Fibroblast of the aortic adventitia (primary cell): ENCODE data around the gene DNAJC4. TPM values are rescaled to one million over a fixed set of nuclear protein-coding genes. Genes with fewer than 3 reads are reported as not detected.

Source experiments
- DNase-seq: peaks from one replicate; pipeline ENCODE4 v3.0.0-alpha.2; 2010; ENCODE audit warnings: low read depth
- H3K4me3 ChIP-seq: 2 replicates; pipeline ENCODE4 v1.5.1; 2011; ENCODE audit warnings: low read depth, mild to moderate bottlenecking, control low read depth, low read length, moderate library complexity
- total RNA-seq: library from RNA; depleted of rRNA; stranded (reverse); fragments of >200 nt; gene quantifications from 2 replicates; pipeline ENCODE4 v1.2.3, GENCODE V29; 2012; ENCODE audit warnings: low replicate concordance
- TF ChIP-seq, protein P1 (sequence below): IDR thresholded peaks from 2 replicates; pipeline ENCODE4 v1.5.1; 2011; ENCODE audit warnings: mild to moderate bottlenecking, low read length, control low read depth, inconsistent platforms; ENCODE audit not compliant: insufficient read depth

DNAJC4 gene
- total RNA-seq, 1 donor: 9.0 TPM

DNA sequence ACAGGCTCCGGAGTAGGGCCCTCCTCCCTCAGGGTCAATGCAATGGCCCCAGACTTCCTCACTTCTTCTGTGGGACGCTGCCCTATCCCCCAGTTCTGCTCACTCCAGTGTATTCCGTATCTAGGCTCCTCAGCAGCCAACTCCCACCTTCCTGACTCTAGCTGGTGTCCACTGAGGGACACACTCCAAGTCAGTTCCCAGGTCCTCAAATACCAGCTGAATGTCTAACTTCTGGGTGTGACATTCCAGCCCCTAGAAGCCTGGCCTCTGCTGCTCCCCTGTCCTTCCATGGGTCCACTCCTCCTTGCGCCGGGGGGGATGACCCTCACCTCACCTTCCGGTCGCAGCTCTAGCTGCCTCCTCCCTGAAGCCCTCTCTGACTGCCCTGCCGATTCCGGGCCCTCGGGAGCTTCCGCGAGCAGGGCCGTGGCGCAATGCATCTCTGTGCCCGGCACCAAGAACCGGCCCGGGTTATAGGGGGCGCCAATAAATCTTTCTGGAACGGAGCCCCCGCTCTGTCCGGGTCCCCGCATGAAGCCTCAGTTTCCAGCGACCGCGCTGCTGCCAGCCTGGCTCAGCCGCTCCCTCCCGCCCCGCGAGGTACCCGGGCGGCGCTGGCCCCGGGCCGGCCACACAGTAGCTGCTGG is 38.7 kb downstream of the DNAJC4 start:
- H3K4me3 ChIP-seq: peak overlapping the region; percentile 70
- no peak for DNase-seq
- TF ChIP-seq, protein P1, sequence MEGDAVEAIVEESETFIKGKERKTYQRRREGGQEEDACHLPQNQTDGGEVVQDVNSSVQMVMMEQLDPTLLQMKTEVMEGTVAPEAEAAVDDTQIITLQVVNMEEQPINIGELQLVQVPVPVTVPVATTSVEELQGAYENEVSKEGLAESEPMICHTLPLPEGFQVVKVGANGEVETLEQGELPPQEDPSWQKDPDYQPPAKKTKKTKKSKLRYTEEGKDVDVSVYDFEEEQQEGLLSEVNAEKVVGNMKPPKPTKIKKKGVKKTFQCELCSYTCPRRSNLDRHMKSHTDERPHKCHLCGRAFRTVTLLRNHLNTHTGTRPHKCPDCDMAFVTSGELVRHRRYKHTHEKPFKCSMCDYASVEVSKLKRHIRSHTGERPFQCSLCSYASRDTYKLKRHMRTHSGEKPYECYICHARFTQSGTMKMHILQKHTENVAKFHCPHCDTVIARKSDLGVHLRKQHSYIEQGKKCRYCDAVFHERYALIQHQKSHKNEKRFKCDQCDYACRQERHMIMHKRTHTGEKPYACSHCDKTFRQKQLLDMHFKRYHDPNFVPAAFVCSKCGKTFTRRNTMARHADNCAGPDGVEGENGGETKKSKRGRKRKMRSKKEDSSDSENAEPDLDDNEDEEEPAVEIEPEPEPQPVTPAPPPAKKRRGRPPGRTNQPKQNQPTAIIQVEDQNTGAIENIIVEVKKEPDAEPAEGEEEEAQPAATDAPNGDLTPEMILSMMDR: no peak

GRCh38 chr11:64269540-64270220 is 39.3 kb downstream of the DNAJC4 start:
- TF ChIP-seq, protein P1: no peak
- peak overlapping the region; percentile 76 for H3K4me3 ChIP-seq
- DNase-seq: peak; percentile 100

GRCh38 chr11:64275031-64275800 is 44.9 kb downstream of the DNAJC4 start:
- TF ChIP-seq, protein P1: no peak
- DNase-seq: no peak
- H3K4me3 ChIP-seq: no peak overlapping the region

DNA sequence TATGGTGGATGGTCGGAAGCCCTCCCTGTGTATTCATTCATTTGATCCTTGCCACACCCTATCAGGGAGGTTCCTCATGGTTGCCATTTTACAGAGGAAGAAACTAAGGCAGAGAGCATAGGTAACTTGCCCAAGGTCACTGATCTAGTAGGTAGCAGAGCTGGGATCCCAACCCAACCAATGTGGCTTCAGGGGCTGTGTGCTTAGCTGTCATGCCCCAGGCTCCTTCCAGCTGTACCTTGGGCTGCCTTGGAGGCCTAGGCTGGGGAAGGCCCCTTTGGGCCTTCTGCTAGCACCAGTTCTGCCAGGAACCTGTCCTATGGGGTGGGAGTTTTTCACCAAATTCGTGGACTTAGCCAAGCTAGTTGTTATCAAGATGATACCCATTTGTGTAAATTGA is 45.5 kb downstream of the DNAJC4 start:
- no peak overlapping the region for H3K4me3 ChIP-seq
- TF ChIP-seq, protein P1: no peak
- DNase-seq: no peak

DNA sequence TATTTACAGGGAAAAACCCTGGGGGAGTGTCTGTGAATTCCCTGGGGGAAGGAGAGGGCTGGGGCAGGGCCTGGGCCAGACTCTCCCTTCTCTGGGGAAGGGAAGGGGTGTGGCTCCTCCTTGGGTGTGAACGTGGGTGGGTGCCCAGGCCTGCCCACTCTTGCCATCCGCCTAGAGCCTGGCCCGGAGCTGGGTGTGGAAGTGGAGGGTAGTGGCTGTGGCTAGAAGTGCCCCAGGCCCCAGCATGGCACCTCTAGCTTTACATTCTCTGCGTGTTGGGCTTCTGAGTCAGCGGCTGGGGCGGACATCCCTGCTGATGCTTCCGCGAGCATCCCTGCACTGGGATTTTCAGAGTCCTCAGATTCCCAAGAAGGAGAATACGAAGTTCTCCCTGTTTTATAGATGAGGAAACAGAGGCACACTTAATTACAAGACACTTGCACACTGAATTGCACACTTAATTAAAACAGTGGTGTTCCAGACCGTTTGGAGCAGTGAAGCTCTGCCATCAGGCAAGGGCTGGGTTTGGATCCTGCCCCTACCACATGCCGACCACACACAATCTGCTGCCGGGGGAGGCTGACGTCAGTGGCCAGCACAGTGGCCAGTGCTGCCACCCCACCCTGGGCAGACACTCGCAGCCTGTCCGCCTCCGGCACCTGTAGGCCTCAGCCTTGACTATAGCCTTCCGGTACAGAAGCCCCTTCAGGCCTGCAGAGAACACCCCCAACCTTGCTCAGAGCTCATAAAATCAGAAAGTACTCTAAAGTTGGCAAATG is 46.5 kb downstream of the DNAJC4 start:
- DNase-seq: no peak
- TF ChIP-seq, protein P1: no peak
- no peak overlapping the region for H3K4me3 ChIP-seq

DNA sequence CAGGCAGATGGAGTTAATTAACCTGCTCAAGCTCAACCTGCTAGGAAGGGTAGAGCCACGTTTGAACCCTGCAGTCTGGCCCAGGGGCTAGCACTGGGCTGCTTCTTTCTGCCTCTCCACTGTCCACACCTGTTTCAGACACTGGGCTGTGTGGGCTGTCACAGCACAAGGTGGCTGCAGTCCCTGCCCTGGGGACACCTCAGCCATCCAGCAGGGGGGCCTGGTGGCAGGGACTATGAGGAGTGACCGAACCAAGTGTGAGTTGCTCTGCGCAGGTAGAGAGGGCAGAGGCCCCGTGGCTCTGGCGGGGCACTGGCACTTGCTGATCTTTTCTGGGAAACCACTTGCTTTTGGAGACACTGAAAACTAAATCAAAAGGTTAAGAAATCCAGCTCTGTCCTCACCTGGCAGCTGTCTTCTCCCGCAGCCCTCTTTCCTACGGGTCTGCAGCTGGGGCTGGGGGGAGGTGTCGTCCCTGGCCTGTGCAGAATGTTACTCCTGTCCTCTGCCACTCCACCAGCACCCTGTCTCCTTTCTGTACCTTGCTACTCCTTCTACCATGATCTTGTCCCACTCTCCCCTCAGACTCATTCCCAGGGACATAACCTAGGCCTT is 48.3 kb downstream of the DNAJC4 start:
- no peak for DNase-seq
- TF ChIP-seq, protein P1: no peak
- H3K4me3 ChIP-seq: no peak overlapping the region
